Erythroblast (primary cell): ENCODE measurements around the gene PIGK.

Source experiments
- GATA1 ChIP-seq: IDR thresholded peaks from 2 replicates; pipeline ENCODE4 v1.6.1; 2011; ENCODE audit warnings: low read depth, mild to moderate bottlenecking, control low read depth, low read length, moderate library complexity
- POLR2A ChIP-seq: IDR thresholded peaks from 2 replicates; pipeline ENCODE4 v1.6.1; 2011; ENCODE audit warnings: mild to moderate bottlenecking, low read length

DNA sequence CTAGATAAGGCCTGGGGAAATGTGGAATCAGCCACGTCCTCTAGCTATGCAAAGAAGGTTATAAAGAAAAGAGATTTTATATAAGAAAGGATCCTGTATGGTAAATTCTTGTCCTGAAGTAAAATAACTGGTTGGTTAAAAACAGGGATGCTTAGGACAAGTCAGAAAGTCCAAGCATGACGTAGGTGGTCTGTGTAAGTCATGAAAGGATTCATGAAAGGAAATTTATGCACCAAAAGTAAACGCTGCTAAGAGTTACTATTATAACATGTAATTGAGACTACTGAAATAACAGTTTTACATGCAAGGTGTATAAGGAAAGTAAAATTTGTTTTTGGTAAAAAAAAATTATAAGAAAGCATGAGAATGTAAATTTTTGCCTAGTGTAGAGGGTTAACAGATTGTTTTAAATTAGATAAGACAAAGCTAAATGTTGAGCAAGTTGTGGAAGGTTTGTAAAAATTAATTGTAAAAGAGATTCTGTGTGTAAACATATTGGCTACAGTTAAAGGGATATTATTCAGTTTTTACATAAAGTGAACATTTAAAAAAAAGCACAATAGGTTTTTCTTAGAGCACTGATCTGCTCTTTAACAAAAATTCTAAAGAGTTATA, 43.9 kb downstream of the PIGK start:
- no peak for TF ChIP-seq POLR2A
- no peak for TF ChIP-seq GATA1
